GM12878 (cell line): ENCODE results near the gene ASCC2. TPM values are rescaled to one million over a fixed set of nuclear protein-coding genes. Genes with fewer than 3 reads are reported as not detected.
"Not testable (repeated sequence)": the region's sequence is repeated elsewhere in the genome, so short reads cannot be mapped to it uniquely, and the experiment has no call there.

Source experiments
- ATAC-seq: fragments of 200-7000 bp; cut with Tn5 transposase; 3 replicates; pipeline ENCODE4 v1.9.1; 2020; ENCODE audit warnings: mild to moderate bottlenecking, moderate library complexity
- BruUV-seq: library from RNA; stranded (reverse); fragments of 400-500 nt; replicated peaks from 2 replicates; lab custom pipeline; 2021; lab: Mats Ljungman, UMichigan
- CTCF ChIA-PET: fragments of 300-600 bp; sonication (Branson Sonifier 250); formaldehyde crosslinking; extraction: SDS; loops from one replicate; lab custom pipeline; 2021; ENCODE audit warnings: inconsistent platforms; lab: Yijun Ruan, JAX
- POLR2A ChIA-PET: fragments of 350-600 bp; formaldehyde crosslinking; extraction: SDS; loops from one replicate; lab custom pipeline; 2021; ENCODE audit warnings: inconsistent platforms; lab: Charles Lee
- RAD21 ChIA-PET: fragments of 300-600 bp; sonication (Branson Sonifier 250); formaldehyde crosslinking; loops from one replicate; lab custom pipeline; 2023; ENCODE audit warnings: antibody characterized with exemption; ENCODE audit not compliant: unreplicated experiment; lab: Charles Lee
- SMC1A ChIA-PET: fragments of 300-600 bp; sonication (Branson Sonifier 250); formaldehyde crosslinking; loops from one replicate; lab custom pipeline; 2023; ENCODE audit not compliant: unreplicated experiment, uncharacterized antibody; lab: Charles Lee
- DNase-seq: peaks from one replicate; pipeline ENCODE4 v3.0.0-alpha.2; 2011; ENCODE audit warnings: low read depth, low spot score
- FAIRE-seq: peaks from 3 replicates; lab custom pipeline; 2011; peaks lifted over from hg19 to GRCh38; lab: Jason Lieb, UNC
- H2AFZ ChIP-seq: 2 replicates; pipeline ENCODE4 v1.6.0; 2011; ENCODE audit warnings: low read depth, low read length, control low read depth; ENCODE audit not compliant: control insufficient read depth
- H3K27ac ChIP-seq: 2 replicates; pipeline ENCODE4 v1.5.1; 2011; ENCODE audit warnings: control low read depth; ENCODE audit not compliant: control insufficient read depth, insufficient read depth
- H3K27me3 ChIP-seq, 2 experiments: replicated peaks in 1 of 2; 2 replicates each; pipeline versions ENCODE4 v1.6.0 to v1.6.1; 2011; ENCODE audit warnings: low read length in 1 of 2; ENCODE audit not compliant: control insufficient read depth in 2 of 2, insufficient read depth in 2 of 2
- H3K36me3 ChIP-seq, 2 experiments: 2 replicates each; pipeline ENCODE4 v1.5.1; 2011; ENCODE audit warnings: low read length in 1 of 2; ENCODE audit not compliant: control insufficient read depth in 2 of 2, insufficient read depth in 2 of 2
- H3K4me1 ChIP-seq: 2 replicates; pipeline ENCODE4 v1.6.1; 2011; ENCODE audit warnings: mild to moderate bottlenecking, low read length, moderate library complexity, mixed read lengths; ENCODE audit not compliant: control insufficient read depth, insufficient read depth
- H3K4me2 ChIP-seq: 2 replicates; pipeline ENCODE4 v1.6.0; 2011; ENCODE audit warnings: control low read depth; ENCODE audit not compliant: control insufficient read depth, insufficient read depth
- H3K4me3 ChIP-seq: fragments of 200-600 bp; sonication (generic); 2 replicates; pipeline ENCODE4 v1.5.1; 2016
- H3K79me2 ChIP-seq: 2 replicates; pipeline ENCODE4 v1.6.0; 2011; ENCODE audit warnings: low read length; ENCODE audit not compliant: control insufficient read depth, insufficient read depth
- H3K9ac ChIP-seq: 2 replicates; pipeline ENCODE4 v1.8.0; 2011; ENCODE audit warnings: low read length, control low read depth, mixed read lengths; ENCODE audit not compliant: control insufficient read depth, insufficient read depth
- H3K9me3 ChIP-seq: replicated peaks from 3 replicates; pipeline ENCODE4 v1.5.1; 2011; ENCODE audit warnings: mild to moderate bottlenecking, low read length; ENCODE audit not compliant: control insufficient read depth, insufficient read depth
- H4K20me1 ChIP-seq: 2 replicates; pipeline ENCODE4 v1.6.0; 2011; ENCODE audit not compliant: control insufficient read depth, insufficient read depth
- ELK1 ChIP-seq: IDR thresholded peaks from 2 replicates; pipeline ENCODE4 v1.6.1; 2012; ENCODE audit warnings: low read depth, low read length, improper control_type of control experiment
- FOXM1 ChIP-seq: IDR thresholded peaks from 2 replicates; pipeline ENCODE4 v1.6.1; 2012; ENCODE audit warnings: low read depth, mild to moderate bottlenecking, inconsistent platforms, low read length, moderate library complexity
- GATAD2B ChIP-seq: fragments of 450-650 bp; conservative IDR thresholded peaks from 2 replicates; pipeline ENCODE4 v1.6.1; 2017; ENCODE audit warnings: low read depth, mild to moderate bottlenecking, moderate library complexity
- MYC ChIP-seq: IDR thresholded peaks from 2 replicates; pipeline ENCODE4 v1.6.1; 2011; ENCODE audit warnings: mild to moderate bottlenecking, low read length, moderate library complexity, inconsistent platforms; ENCODE audit not compliant: insufficient read depth, insufficient replicate concordance, insufficient read length, severe bottlenecking
- SREBF2 ChIP-seq: IDR thresholded peaks from 2 replicates; pipeline ENCODE4 v1.6.1; 2012; ENCODE audit warnings: mild to moderate bottlenecking, low read length
- SRF ChIP-seq, 2 experiments: IDR thresholded peaks; 2 replicates each; pipeline ENCODE4 v1.6.1; 2011; ENCODE audit warnings: low read depth in 2 of 2, low read length in 2 of 2, mild to moderate bottlenecking in 1 of 2, moderate library complexity in 1 of 2
- TCF12 ChIP-seq: IDR thresholded peaks from 2 replicates; pipeline ENCODE4 v1.6.1; 2011; ENCODE audit warnings: low read depth, mild to moderate bottlenecking, low read length
- USF2 ChIP-seq: IDR thresholded peaks from 2 replicates; pipeline ENCODE4 v1.6.1; 2011; ENCODE audit warnings: low read depth, low read length, improper control_type of control experiment, borderline replicate concordance
- ZNF217 ChIP-seq: fragments of 450-650 bp; IDR thresholded peaks from 2 replicates; pipeline ENCODE4 v1.6.1; 2017; ENCODE audit warnings: antibody characterized with exemption, mild to moderate bottlenecking
- WGBS: methylation state at CpG from one replicate; pipeline ENCODE4 v1.1.6; 2016; ENCODE audit warnings: low lambda C conversion rate; ENCODE audit not compliant: insufficient replicate concordance, insufficient coverage; ENCODE audit errors: missing lambda C conversion rate; 5-methylcytosine and 5-hydroxymethylcytosine counted together
- in situ Hi-C: fragments of 300-500 bp; cut with MboI; formaldehyde crosslinking; loops from 9 replicates; pipeline ENCODE4 v1.14.3; 2018; ENCODE audit warnings: mixed read lengths
- intact Hi-C: fragments of 100-400 bp; cut with micrococcal nuclease; formaldehyde crosslinking; loops from one replicate; pipeline ENCODE4 v1.14.2; 2022; ENCODE audit not compliant: unreplicated experiment
- polyA plus RNA-seq, 11 experiments: library from polyadenylated mRNA; depleted of rRNA in 4 of 11; unstranded in 6 of 11; stranded (reverse) in 5 of 11; fragments of >200 nt; fragmentation: Nextera tagmentation in 4 of 11; fragmentation: Illumina TruSeq in 1 of 11; extraction: Ambion mirVana in 4 of 11; extraction: Trizol in 1 of 11; gene quantifications; 1 replicate in 1 of 11; 2 replicates in 10 of 11; pipeline versions ENCODE4 v1.2.1 to v1.2.3, GENCODE V29; 2011 to 2016; ENCODE audit warnings: inconsistent platforms in 2 of 11, missing spikeins in 2 of 11, low read depth in 1 of 11
- total RNA-seq, 4 experiments: library from RNA; depleted of rRNA in 3 of 4; stranded (reverse); fragments of >200 nt in 3 of 4; fragmentation: Illumina TruSeq in 1 of 4; extraction: Trizol in 1 of 4; gene quantifications; 2 replicates each; pipeline versions ENCODE4 v1.2.1 to v1.2.3, GENCODE V29; 2013 to 2021
- TF ChIP-seq, protein P1 (sequence below): IDR thresholded peaks from 2 replicates; pipeline ENCODE4 v1.6.1; 2012; ENCODE audit warnings: improper control_type of control experiment, low read depth, low read length; ENCODE audit not compliant: insufficient replicate concordance
- TF ChIP-seq, protein P2 (sequence below): fragments of 450-650 bp; IDR thresholded peaks from 2 replicates; pipeline ENCODE4 v1.6.1; 2017; ENCODE audit warnings: borderline replicate concordance

The ASCC2 gene
- total and polyA plus RNA-seq, 10 of the 15 experiments (the other 5 are each of a cell fraction or from before 2014, with no cell fraction given): 5.3 to 91.4 (median 56.5) TPM

GRCh38 chr22:29755889-29756288, 82.2 kb downstream of the ASCC2 start (continued):
- TF ChIP-seq, protein P1, sequence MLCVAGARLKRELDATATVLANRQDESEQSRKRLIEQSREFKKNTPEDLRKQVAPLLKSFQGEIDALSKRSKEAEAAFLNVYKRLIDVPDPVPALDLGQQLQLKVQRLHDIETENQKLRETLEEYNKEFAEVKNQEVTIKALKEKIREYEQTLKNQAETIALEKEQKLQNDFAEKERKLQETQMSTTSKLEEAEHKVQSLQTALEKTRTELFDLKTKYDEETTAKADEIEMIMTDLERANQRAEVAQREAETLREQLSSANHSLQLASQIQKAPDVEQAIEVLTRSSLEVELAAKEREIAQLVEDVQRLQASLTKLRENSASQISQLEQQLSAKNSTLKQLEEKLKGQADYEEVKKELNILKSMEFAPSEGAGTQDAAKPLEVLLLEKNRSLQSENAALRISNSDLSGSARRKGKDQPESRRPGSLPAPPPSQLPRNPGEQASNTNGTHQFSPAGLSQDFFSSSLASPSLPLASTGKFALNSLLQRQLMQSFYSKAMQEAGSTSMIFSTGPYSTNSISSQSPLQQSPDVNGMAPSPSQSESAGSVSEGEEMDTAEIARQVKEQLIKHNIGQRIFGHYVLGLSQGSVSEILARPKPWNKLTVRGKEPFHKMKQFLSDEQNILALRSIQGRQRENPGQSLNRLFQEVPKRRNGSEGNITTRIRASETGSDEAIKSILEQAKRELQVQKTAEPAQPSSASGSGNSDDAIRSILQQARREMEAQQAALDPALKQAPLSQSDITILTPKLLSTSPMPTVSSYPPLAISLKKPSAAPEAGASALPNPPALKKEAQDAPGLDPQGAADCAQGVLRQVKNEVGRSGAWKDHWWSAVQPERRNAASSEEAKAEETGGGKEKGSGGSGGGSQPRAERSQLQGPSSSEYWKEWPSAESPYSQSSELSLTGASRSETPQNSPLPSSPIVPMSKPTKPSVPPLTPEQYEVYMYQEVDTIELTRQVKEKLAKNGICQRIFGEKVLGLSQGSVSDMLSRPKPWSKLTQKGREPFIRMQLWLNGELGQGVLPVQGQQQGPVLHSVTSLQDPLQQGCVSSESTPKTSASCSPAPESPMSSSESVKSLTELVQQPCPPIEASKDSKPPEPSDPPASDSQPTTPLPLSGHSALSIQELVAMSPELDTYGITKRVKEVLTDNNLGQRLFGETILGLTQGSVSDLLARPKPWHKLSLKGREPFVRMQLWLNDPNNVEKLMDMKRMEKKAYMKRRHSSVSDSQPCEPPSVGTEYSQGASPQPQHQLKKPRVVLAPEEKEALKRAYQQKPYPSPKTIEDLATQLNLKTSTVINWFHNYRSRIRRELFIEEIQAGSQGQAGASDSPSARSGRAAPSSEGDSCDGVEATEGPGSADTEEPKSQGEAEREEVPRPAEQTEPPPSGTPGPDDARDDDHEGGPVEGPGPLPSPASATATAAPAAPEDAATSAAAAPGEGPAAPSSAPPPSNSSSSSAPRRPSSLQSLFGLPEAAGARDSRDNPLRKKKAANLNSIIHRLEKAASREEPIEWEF: no peak
- TF ChIP-seq SREBF2 (no peak), USF2 (no peak), GATAD2B (no peak), TCF12 (no peak), SRF (IDR thresholded peaks at IDR 0.05; ENCODE audit: low read depth in 2 of 2, low read length in 2 of 2) (no peak), ELK1 (no peak), FOXM1 (no peak), MYC (no peak), ZNF217 (no peak)
- TF ChIP-seq, protein P2, sequence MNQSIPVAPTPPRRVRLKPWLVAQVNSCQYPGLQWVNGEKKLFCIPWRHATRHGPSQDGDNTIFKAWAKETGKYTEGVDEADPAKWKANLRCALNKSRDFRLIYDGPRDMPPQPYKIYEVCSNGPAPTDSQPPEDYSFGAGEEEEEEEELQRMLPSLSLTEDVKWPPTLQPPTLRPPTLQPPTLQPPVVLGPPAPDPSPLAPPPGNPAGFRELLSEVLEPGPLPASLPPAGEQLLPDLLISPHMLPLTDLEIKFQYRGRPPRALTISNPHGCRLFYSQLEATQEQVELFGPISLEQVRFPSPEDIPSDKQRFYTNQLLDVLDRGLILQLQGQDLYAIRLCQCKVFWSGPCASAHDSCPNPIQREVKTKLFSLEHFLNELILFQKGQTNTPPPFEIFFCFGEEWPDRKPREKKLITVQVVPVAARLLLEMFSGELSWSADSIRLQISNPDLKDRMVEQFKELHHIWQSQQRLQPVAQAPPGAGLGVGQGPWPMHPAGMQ: no peak

GRCh38 chr22:29754658-29755395, 83.2 kb downstream of the ASCC2 start:
- BruUV-seq, H3K4me2 ChIP-seq, H3K79me2 ChIP-seq, ATAC-seq, H4K20me1 ChIP-seq, H2AFZ ChIP-seq, H3K27ac ChIP-seq, H3K4me3 ChIP-seq, H3K9ac ChIP-seq, SMC1A ChIA-PET, H3K36me3 ChIP-seq, in situ Hi-C loops, FAIRE-seq, H3K9me3 ChIP-seq, H3K27me3 ChIP-seq, DNase-seq, H3K4me1 ChIP-seq, intact Hi-C loops: not testable (repeated sequence)
- WGBS: 61% methylated on average over 11 of the region's 11 CpGs
- RAD21 ChIA-PET: interaction anchor here (1.1 to 1.3 kb wide), 2 partner anchors 249 to 880 kb away, joined by 3 read pairs; no protein-coding TSS in a partner anchor
- CTCF ChIA-PET: interaction anchor here (1.1 to 1.4 kb wide), 2 partner anchors 129 to 251 kb away, joined by 3 read pairs; no protein-coding TSS in a partner anchor
- POLR2A ChIA-PET: interaction anchor here (1.2 to 1.6 kb wide), 2 partner anchors 12 to 18 kb away, joined by 4 read pairs; partner anchors contain the start of gene ZMAT5
